Neural cell (in vitro differentiated cells): ENCODE data around the gene IFRD1.

Source experiments
- CTCF ChIP-seq: fragments of 450-650 bp; IDR thresholded peaks from 2 replicates; pipeline ENCODE4 v1.5.1; 2014; ENCODE audit warnings: antibody characterized with exemption, mild to moderate bottlenecking, moderate library complexity; ENCODE audit not compliant: poor library complexity, severe bottlenecking
- EP300 ChIP-seq: fragments of 450-650 bp; conservative IDR thresholded peaks from 2 replicates; pipeline ENCODE4 v1.6.1; 2014; ENCODE audit warnings: antibody characterized with exemption, mild to moderate bottlenecking, moderate library complexity; ENCODE audit not compliant: poor library complexity, severe bottlenecking
- EZH2 ChIP-seq: fragments of 200-600, 300-800 bp; shearing (Covaris generic), sonication (generic); IDR thresholded peaks from 2 replicates; pipeline ENCODE4 v1.6.1; 2014; ENCODE audit warnings: antibody characterized with exemption, low read length, borderline replicate concordance, mild to moderate bottlenecking; ENCODE audit not compliant: insufficient read depth, poor library complexity, severe bottlenecking
- MXI1 ChIP-seq: fragments of 450-650 bp; conservative IDR thresholded peaks from 2 replicates; pipeline ENCODE4 v1.6.1; 2014; ENCODE audit warnings: antibody characterized with exemption, mild to moderate bottlenecking; ENCODE audit not compliant: poor library complexity, severe bottlenecking
- POLR2AphosphoS5 ChIP-seq: IDR thresholded peaks from 2 replicates; pipeline ENCODE4 v1.6.1; 2012
- SMC3 ChIP-seq: fragments of 450-650 bp; conservative IDR thresholded peaks from 2 replicates; pipeline ENCODE4 v1.6.1; 2014; ENCODE audit warnings: antibody characterized with exemption, mild to moderate bottlenecking, moderate library complexity; ENCODE audit not compliant: poor library complexity
- TAF1 ChIP-seq: IDR thresholded peaks from 2 replicates; pipeline ENCODE4 v1.6.1; 2012; ENCODE audit warnings: low read depth
- TF ChIP-seq, protein P1 (sequence below): IDR thresholded peaks from 2 replicates; pipeline ENCODE4 v1.6.1; 2012; ENCODE audit warnings: borderline replicate concordance

- TF ChIP-seq CTCF (no peak), EZH2 (no peak), EP300 (no peak), SMC3 (no peak), POLR2AphosphoS5 (no peak), MXI1 (no peak), TAF1 (no peak)
- TF ChIP-seq, protein P1, sequence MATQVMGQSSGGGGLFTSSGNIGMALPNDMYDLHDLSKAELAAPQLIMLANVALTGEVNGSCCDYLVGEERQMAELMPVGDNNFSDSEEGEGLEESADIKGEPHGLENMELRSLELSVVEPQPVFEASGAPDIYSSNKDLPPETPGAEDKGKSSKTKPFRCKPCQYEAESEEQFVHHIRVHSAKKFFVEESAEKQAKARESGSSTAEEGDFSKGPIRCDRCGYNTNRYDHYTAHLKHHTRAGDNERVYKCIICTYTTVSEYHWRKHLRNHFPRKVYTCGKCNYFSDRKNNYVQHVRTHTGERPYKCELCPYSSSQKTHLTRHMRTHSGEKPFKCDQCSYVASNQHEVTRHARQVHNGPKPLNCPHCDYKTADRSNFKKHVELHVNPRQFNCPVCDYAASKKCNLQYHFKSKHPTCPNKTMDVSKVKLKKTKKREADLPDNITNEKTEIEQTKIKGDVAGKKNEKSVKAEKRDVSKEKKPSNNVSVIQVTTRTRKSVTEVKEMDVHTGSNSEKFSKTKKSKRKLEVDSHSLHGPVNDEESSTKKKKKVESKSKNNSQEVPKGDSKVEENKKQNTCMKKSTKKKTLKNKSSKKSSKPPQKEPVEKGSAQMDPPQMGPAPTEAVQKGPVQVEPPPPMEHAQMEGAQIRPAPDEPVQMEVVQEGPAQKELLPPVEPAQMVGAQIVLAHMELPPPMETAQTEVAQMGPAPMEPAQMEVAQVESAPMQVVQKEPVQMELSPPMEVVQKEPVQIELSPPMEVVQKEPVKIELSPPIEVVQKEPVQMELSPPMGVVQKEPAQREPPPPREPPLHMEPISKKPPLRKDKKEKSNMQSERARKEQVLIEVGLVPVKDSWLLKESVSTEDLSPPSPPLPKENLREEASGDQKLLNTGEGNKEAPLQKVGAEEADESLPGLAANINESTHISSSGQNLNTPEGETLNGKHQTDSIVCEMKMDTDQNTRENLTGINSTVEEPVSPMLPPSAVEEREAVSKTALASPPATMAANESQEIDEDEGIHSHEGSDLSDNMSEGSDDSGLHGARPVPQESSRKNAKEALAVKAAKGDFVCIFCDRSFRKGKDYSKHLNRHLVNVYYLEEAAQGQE: no peak
Observed at GRCh38 chr7:112447406-112447805, 2.9 kb upstream of the IFRD1 start.
